ENCODE measurements around the gene ZNF569.

GRCh38 chr19:37362733-37363132 is 104.5 kb downstream of the ZNF569 start:
- TF ChIP-seq CTCF (IDR thresholded peaks at IDR 0.05) (no peak), POLR2AphosphoS5 (IDR thresholded peaks at IDR 0.05) (no peak), POLR2A (IDR thresholded peaks at IDR 0.05) (no peak)
